HCT116 (cell line): Measurements from ENCODE around the gene SLC10A4.

Experiments used
- CEBPB ChIP-seq: IDR thresholded peaks from 2 replicates; pipeline ENCODE4 v1.6.1; 2012; ENCODE audit warnings: low read depth
- ELF1 ChIP-seq: IDR thresholded peaks from 2 replicates; pipeline ENCODE4 v1.6.1; 2012; ENCODE audit warnings: low read depth, borderline replicate concordance
- EZH2 ChIP-seq: fragments of 200-600 bp; sonication (generic); IDR thresholded peaks from 2 replicates; pipeline ENCODE4 v1.6.1; 2017; ENCODE audit warnings: antibody characterized with exemption, mixed run types
- JUND ChIP-seq: IDR thresholded peaks from 2 replicates; pipeline ENCODE4 v1.6.1; 2012
- POLR2A ChIP-seq: IDR thresholded peaks from 2 replicates; pipeline ENCODE4 v1.7.0; 2011; ENCODE audit warnings: borderline replicate concordance; ENCODE audit not compliant: insufficient read depth, insufficient read length; ENCODE audit errors: extremely low read depth
- SP1 ChIP-seq: IDR thresholded peaks from 2 replicates; pipeline ENCODE4 v1.6.1; 2012; ENCODE audit warnings: low read depth
- TF ChIP-seq, protein P1 (sequence below), 3 experiments: fragments of 200-600 bp in 1 of 3; sonication (generic) in 1 of 3; IDR thresholded peaks in 2 of 3; conservative IDR thresholded peaks in 1 of 3; 2 replicates each; pipeline ENCODE4 v1.5.1; 2012 to 2017; ENCODE audit warnings: low read depth in 2 of 3, low read length in 2 of 3, antibody characterized with exemption in 1 of 3, borderline replicate concordance in 1 of 3, control low read depth in 1 of 3, mild to moderate bottlenecking in 1 of 3, mixed read lengths in 1 of 3, mixed run types in 1 of 3, moderate library complexity in 1 of 3; ENCODE audit not compliant: insufficient read depth in 1 of 3
- TF ChIP-seq, protein P2 (sequence below): IDR thresholded peaks from 2 replicates; pipeline ENCODE4 v1.6.1; 2011; ENCODE audit warnings: mild to moderate bottlenecking, low read length, moderate library complexity; ENCODE audit not compliant: insufficient replicate concordance; ENCODE audit errors: extremely low read depth
- TF ChIP-seq, protein P3 (sequence below): IDR thresholded peaks from 2 replicates; pipeline ENCODE4 v1.6.1; 2012

DNA sequence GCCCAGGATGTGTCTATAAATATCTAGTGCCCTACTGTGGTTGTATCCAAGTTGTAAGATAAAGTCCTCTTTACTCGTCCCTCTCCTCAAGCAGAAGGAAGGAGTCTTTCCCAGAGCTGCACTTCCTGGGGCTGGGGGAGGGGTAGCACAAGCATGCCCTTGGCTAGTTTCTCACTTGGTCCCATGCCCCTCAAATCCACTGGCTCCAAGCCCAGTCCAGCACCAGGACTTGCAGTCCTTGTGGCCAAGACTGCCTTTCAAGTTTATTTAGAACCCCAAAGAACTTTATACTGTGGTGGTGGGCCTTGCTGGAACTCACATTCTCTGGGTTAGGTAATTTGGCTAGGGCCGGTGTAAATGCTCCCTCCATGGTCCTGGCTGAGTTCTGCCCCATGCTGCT, 43.2 kb upstream of the SLC10A4 start:
- TF ChIP-seq, protein P1, sequence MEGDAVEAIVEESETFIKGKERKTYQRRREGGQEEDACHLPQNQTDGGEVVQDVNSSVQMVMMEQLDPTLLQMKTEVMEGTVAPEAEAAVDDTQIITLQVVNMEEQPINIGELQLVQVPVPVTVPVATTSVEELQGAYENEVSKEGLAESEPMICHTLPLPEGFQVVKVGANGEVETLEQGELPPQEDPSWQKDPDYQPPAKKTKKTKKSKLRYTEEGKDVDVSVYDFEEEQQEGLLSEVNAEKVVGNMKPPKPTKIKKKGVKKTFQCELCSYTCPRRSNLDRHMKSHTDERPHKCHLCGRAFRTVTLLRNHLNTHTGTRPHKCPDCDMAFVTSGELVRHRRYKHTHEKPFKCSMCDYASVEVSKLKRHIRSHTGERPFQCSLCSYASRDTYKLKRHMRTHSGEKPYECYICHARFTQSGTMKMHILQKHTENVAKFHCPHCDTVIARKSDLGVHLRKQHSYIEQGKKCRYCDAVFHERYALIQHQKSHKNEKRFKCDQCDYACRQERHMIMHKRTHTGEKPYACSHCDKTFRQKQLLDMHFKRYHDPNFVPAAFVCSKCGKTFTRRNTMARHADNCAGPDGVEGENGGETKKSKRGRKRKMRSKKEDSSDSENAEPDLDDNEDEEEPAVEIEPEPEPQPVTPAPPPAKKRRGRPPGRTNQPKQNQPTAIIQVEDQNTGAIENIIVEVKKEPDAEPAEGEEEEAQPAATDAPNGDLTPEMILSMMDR (IDR thresholded peaks at IDR 0.05 in 2 of 3, conservative IDR thresholded peaks at IDR 0.05 in 1 of 3; ENCODE audit: borderline replicate concordance in 1 of 3, insufficient read depth in 1 of 3, low read depth in 2 of 3, low read length in 2 of 3) = no peak
- TF ChIP-seq ELF1 = no peak
- no peak for TF ChIP-seq POLR2A
- no peak for TF ChIP-seq EZH2
- no peak for TF ChIP-seq SP1
- TF ChIP-seq, protein P2, sequence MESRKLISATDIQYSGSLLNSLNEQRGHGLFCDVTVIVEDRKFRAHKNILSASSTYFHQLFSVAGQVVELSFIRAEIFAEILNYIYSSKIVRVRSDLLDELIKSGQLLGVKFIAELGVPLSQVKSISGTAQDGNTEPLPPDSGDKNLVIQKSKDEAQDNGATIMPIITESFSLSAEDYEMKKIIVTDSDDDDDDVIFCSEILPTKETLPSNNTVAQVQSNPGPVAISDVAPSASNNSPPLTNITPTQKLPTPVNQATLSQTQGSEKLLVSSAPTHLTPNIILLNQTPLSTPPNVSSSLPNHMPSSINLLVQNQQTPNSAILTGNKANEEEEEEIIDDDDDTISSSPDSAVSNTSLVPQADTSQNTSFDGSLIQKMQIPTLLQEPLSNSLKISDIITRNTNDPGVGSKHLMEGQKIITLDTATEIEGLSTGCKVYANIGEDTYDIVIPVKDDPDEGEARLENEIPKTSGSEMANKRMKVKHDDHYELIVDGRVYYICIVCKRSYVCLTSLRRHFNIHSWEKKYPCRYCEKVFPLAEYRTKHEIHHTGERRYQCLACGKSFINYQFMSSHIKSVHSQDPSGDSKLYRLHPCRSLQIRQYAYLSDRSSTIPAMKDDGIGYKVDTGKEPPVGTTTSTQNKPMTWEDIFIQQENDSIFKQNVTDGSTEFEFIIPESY = no peak
- TF ChIP-seq, protein P3, sequence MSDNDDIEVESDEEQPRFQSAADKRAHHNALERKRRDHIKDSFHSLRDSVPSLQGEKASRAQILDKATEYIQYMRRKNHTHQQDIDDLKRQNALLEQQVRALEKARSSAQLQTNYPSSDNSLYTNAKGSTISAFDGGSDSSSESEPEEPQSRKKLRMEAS = no peak
- no peak for TF ChIP-seq CEBPB
- TF ChIP-seq JUND = no peak
